ENCODE measurements around the gene FYB1.

GRCh38 chr5:39140558-39141168 lies 78.7 kb downstream of the FYB1 start:
- TF ChIP-seq, protein P1, sequence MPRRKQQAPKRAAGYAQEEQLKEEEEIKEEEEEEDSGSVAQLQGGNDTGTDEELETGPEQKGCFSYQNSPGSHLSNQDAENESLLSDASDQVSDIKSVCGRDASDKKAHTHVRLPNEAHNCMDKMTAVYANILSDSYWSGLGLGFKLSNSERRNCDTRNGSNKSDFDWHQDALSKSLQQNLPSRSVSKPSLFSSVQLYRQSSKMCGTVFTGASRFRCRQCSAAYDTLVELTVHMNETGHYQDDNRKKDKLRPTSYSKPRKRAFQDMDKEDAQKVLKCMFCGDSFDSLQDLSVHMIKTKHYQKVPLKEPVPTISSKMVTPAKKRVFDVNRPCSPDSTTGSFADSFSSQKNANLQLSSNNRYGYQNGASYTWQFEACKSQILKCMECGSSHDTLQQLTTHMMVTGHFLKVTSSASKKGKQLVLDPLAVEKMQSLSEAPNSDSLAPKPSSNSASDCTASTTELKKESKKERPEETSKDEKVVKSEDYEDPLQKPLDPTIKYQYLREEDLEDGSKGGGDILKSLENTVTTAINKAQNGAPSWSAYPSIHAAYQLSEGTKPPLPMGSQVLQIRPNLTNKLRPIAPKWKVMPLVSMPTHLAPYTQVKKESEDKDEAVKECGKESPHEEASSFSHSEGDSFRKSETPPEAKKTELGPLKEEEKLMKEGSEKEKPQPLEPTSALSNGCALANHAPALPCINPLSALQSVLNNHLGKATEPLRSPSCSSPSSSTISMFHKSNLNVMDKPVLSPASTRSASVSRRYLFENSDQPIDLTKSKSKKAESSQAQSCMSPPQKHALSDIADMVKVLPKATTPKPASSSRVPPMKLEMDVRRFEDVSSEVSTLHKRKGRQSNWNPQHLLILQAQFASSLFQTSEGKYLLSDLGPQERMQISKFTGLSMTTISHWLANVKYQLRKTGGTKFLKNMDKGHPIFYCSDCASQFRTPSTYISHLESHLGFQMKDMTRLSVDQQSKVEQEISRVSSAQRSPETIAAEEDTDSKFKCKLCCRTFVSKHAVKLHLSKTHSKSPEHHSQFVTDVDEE (CRISPR knock-in tag; IDR thresholded peaks at IDR 0.05): no peak
- TF ChIP-seq RARB (CRISPR knock-in tag; IDR thresholded peaks at IDR 0.05) (no peak), TOX (CRISPR knock-in tag; IDR thresholded peaks at IDR 0.05; ENCODE audit: borderline replicate concordance) (no peak), TCF4 (CRISPR knock-in tag; IDR thresholded peaks at IDR 0.05; ENCODE audit: borderline replicate concordance) (no peak), ARNTL (CRISPR knock-in tag; IDR thresholded peaks at IDR 0.05; ENCODE audit: borderline replicate concordance, low read depth) (no peak), ZNF70 (CRISPR knock-in tag; IDR thresholded peaks at IDR 0.05) (no peak), ESRRG (CRISPR knock-in tag; IDR thresholded peaks at IDR 0.05) (no peak), ZFP3 (CRISPR knock-in tag; IDR thresholded peaks at IDR 0.05) (no peak), PATZ1 (CRISPR knock-in tag; IDR thresholded peaks at IDR 0.05; ENCODE audit: borderline replicate concordance) (no peak), CREB5 (CRISPR knock-in tag; IDR thresholded peaks at IDR 0.05; ENCODE audit: low read depth) (no peak), ZNF8 (CRISPR knock-in tag; IDR thresholded peaks at IDR 0.05) (no peak), BACH2 (CRISPR knock-in tag; IDR thresholded peaks at IDR 0.05; ENCODE audit: borderline replicate concordance) (no peak)
